Activated T-helper 17 cell treated with anti-CD3 and anti-CD28 coated beads, Interleukin-2, amount 50 U/mL, for 72 hours (primary cell): ENCODE measurements around the gene CLIC5. TPM values are rescaled to one million over a fixed set of nuclear protein-coding genes. Genes with fewer than 3 reads are reported as not detected.

Source experiments
- ATAC-seq: fragments of 150-1000 bp; cut with Tn5 transposase; replicated peaks from 2 replicates; pipeline ENCODE4 v1.10.0; 2021; ENCODE audit warnings: mild to moderate bottlenecking, moderate library complexity
- H3K27ac Mint-ChIP-seq: one replicate; pipeline ENCODE4 v1.8.0; 2022; ENCODE audit warnings: mixed read lengths
- H3K27me3 Mint-ChIP-seq: one replicate; pipeline ENCODE4 v1.8.0; 2022; ENCODE audit warnings: mixed read lengths
- H3K36me3 Mint-ChIP-seq: one replicate; pipeline ENCODE4 v1.8.0; 2022; ENCODE audit warnings: low read depth, mild to moderate bottlenecking, mixed read lengths
- H3K4me1 Mint-ChIP-seq: one replicate; pipeline ENCODE4 v1.8.0; 2022; ENCODE audit warnings: mixed read lengths
- H3K4me3 Mint-ChIP-seq: one replicate; pipeline ENCODE4 v1.8.0; 2022; ENCODE audit warnings: mild to moderate bottlenecking, mixed read lengths
- H3K9me3 Mint-ChIP-seq: one replicate; pipeline ENCODE4 v1.8.0; 2022; ENCODE audit warnings: mixed read lengths
- total RNA-seq, 2 donors: library from RNA; stranded (reverse); gene quantifications; one replicate each; pipeline ENCODE4 v1.2.3, GENCODE V29; 2022

Gene CLIC5
- total RNA-seq, 2 donors from 2014 or later: 10.6 to 10.7 TPM

- Mint-ChIP-seq H3K36me3 (no peaks in the 10 kb centered on the region), H3K27ac (peak overlapping the region; percentile 87), H3K27me3 (no peaks in the 10 kb centered on the region), H3K9me3 (no peaks in the 10 kb centered on the region), H3K4me1 (peaks cover 4% of the 10 kb centered on the region), H3K4me3 (peak overlapping the region; percentile 44)
- ATAC-seq: peak; percentile 94
Observed at GRCh38 chr6:46022106-46022948, 6.7 kb upstream of the CLIC5 start.

- Mint-ChIP-seq H3K4me3 (no peak overlapping the region), H3K27me3 (no peaks in the 10 kb centered on the region), H3K27ac (no peak overlapping the region), H3K9me3 (no peaks in the 10 kb centered on the region), H3K36me3 (no peaks in the 10 kb centered on the region), H3K4me1 (peaks cover 19% of the 10 kb centered on the region)
- ATAC-seq: no peak
Observed at GRCh38 chr6:46017726-46018125, 2.1 kb upstream of the CLIC5 start.

DNA sequence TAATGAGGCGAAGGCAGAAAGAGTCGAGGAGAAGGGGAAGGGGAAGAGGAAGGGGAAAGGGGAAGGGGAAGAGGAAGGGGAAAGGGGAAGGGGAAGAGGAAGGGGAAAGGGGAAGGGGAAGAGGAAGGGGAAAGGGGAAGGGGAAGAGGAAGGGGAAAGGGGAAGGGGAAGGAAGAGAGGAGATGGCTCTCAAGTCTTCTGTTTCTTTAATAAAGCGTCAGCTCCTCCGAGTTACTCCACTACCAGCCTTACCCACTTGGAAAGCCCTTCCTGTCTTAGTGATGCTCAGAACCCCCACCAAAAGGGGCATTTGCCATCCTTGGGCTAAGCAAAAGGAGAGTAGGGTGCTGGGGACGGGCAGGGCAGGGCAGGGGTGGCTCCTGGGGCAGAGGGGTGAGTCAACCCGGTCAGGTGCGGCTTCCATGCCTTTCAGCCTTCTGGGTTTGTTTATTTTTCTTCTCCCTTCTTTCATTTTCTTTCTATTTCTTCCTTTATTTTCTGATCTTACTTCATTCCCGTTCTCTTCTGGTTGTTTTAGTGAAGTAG, 476 bp upstream of the CLIC5 start:
- Mint-ChIP-seq H3K36me3 (no peaks in the 10 kb centered on the region), H3K9me3 (no peaks in the 10 kb centered on the region), H3K4me1 (peaks cover 26% of the 10 kb centered on the region), H3K4me3 (peak overlapping the region; percentile 84), H3K27ac (no peak overlapping the region), H3K27me3 (no peaks in the 10 kb centered on the region)
- ATAC-seq: no peak

DNA sequence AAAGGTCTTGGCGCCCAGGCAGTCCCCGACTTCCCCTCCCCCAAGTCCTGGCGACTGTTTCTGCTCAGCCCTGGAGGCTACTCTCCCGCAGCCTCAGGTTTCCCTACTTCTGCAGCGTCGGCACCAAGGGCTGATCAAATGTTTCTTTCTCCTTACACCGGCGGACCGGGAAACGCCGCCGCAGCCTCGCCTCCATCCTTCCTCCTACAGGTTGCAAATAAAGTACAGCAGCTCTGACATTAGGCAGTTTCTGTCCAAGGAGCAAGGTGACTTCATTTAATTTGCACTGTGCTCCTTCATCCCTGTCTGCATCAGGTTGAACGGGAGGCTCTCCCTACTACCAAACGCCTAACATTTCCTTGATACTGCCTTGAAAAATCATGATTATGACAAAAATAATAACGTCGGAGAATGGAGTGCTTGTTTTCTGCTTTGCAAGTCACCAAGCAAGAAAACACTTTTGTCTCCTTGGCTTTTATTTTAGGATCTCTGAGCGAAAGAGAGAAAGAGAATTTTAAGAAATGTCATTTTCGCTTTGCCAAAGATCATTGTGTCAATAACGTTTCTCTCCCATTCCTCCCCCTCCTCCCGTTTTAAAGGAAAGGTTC, 1.0 kb downstream of the CLIC5 start:
- Mint-ChIP-seq H3K9me3 (no peaks in the 10 kb centered on the region), H3K4me3 (peak overlapping the region; percentile 84), H3K36me3 (no peaks in the 10 kb centered on the region), H3K4me1 (peaks cover 38% of the 10 kb centered on the region), H3K27me3 (no peaks in the 10 kb centered on the region), H3K27ac (peak overlapping the region; percentile 73)
- ATAC-seq: peak; percentile 0

- peak; percentile 25 for ATAC-seq
- H3K4me3 Mint-ChIP-seq: peak overlapping the region; percentile 84
- no peaks in the 10 kb centered on the region for H3K27me3 Mint-ChIP-seq
- H3K36me3 Mint-ChIP-seq: no peaks in the 10 kb centered on the region
- H3K27ac Mint-ChIP-seq: peak overlapping the region; percentile 73
- H3K9me3 Mint-ChIP-seq: no peaks in the 10 kb centered on the region
- peaks cover 38% of the 10 kb centered on the region for H3K4me1 Mint-ChIP-seq
Observed at GRCh38 chr6:46014046-46014445, 1.6 kb downstream of the CLIC5 start.

GRCh38 chr6:46013639-46014038, 2.0 kb downstream of the CLIC5 start:
- H3K27me3 Mint-ChIP-seq: no peaks in the 10 kb centered on the region
- peak overlapping the region; percentile 73 for H3K27ac Mint-ChIP-seq
- peak; percentile 8 for ATAC-seq
- no peaks in the 10 kb centered on the region for H3K9me3 Mint-ChIP-seq
- peak overlapping the region; percentile 84 for H3K4me3 Mint-ChIP-seq
- H3K4me1 Mint-ChIP-seq: peaks cover 38% of the 10 kb centered on the region
- no peaks in the 10 kb centered on the region for H3K36me3 Mint-ChIP-seq

DNA sequence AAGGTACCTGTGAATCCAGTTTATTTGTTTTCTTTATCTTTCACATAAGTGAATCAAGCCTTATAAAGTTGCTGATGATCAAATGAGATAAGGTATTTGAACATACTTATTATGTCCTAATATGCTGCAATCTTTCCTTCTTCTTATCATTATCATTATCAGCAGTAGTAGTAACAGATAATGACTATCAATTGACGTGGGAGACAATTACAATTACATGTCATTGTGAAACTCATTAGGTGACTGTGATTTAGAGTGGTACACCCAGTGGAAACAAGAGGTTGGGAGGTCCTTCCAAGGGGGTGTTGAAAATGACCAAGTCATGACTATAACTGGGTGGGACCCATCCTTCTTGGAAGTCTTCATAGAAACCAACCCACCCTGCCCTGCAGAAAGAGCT, 2.8 kb downstream of the CLIC5 start:
- Mint-ChIP-seq H3K27ac (no peak overlapping the region), H3K4me3 (peak overlapping the region; percentile 84)

DNA sequence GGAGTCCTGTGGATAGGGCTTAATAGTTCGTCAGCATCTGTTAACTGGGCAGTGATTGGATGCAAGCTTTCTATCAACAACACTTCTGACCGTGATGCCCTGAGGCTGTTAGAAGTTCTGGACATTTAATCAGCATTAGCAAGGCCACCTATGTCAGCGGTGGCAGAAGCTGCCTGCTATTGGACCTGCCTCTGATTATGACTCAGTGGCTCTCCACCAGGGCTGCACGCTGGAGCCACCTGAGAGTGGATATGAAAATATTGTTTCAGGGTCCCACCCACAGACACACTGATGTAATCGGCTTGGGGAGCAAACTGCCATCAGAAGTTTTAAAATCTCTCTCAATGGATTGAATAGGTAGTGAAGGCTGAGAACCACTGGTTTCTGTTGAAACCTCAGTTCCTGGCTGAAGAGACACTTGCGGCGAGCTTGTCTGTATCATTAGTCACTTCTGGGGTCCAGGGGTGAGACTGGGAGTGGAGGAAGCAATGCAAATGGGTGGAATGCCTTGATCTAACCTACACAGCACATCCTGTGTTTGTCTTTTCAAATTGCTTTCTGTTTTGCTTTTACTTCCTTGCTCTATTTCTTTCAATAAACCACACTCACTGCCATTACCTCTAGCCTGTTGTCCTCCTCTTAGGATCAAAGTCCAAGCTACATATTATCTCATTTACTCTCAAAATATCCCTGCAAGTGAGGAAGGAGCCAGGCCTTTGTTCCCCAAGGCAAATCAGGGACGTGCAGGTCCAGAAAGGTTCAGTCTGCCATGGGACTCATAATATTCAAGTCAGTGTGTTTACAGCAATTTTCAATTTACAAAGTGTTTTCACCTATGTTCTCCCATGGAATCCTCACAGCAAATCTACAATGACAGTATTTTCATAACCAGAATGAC, 4.2 kb downstream of the CLIC5 start:
- H3K4me1 Mint-ChIP-seq: peaks cover 42% of the 10 kb centered on the region
- peak overlapping the region; percentile 83 for H3K27ac Mint-ChIP-seq

More for the DNA sequence above, 2.8 kb downstream of the CLIC5 start:
- no peaks in the 10 kb centered on the region for H3K36me3 Mint-ChIP-seq
- H3K4me1 Mint-ChIP-seq: peaks cover 38% of the 10 kb centered on the region
- ATAC-seq: no peak
- H3K27me3 Mint-ChIP-seq: no peaks in the 10 kb centered on the region
- no peaks in the 10 kb centered on the region for H3K9me3 Mint-ChIP-seq

DNA sequence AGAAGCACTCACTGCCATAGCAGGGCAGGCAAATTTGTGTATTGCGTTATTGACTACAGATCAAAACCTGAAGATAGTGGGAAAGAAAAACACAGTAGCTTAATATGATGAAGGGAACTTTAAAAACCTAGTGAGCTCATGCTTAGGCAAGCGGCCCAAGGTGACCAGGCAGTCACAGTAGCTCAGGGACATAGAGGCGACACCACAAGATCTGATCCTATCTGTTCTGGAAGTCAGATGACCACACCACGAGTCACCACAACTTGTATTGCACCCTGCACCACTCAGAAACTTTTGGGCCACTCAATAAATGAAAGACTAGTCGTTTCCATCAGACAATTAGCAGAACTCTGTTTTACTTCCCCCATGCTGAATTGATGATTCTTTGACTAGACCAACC, 4.9 kb downstream of the CLIC5 start:
- H3K36me3 Mint-ChIP-seq: no peaks in the 10 kb centered on the region
- peak overlapping the region; percentile 83 for H3K27ac Mint-ChIP-seq
- no peaks in the 10 kb centered on the region for H3K27me3 Mint-ChIP-seq
- peak overlapping the region; percentile 84 for H3K4me3 Mint-ChIP-seq
- ATAC-seq: peak; percentile 29
- H3K4me1 Mint-ChIP-seq: peaks cover 42% of the 10 kb centered on the region
- H3K9me3 Mint-ChIP-seq: no peaks in the 10 kb centered on the region

More for the DNA sequence above, 4.2 kb downstream of the CLIC5 start:
- no peaks in the 10 kb centered on the region for H3K9me3 Mint-ChIP-seq
- ATAC-seq: peak; percentile 86
- H3K27me3 Mint-ChIP-seq: no peaks in the 10 kb centered on the region
- peak overlapping the region; percentile 84 for H3K4me3 Mint-ChIP-seq
- H3K36me3 Mint-ChIP-seq: no peaks in the 10 kb centered on the region

- H3K36me3 Mint-ChIP-seq: no peaks in the 10 kb centered on the region
- H3K4me1 Mint-ChIP-seq: peaks cover 42% of the 10 kb centered on the region
- peak overlapping the region; percentile 84 for H3K4me3 Mint-ChIP-seq
- no peaks in the 10 kb centered on the region for H3K9me3 Mint-ChIP-seq
- no peaks in the 10 kb centered on the region for H3K27me3 Mint-ChIP-seq
- H3K27ac Mint-ChIP-seq: peak overlapping the region; percentile 83
- ATAC-seq: no peak
Observed at GRCh38 chr6:46010270-46010669, 5.4 kb downstream of the CLIC5 start.

- Mint-ChIP-seq H3K4me1 (peaks cover 3% of the 10 kb centered on the region), H3K27ac (no peak overlapping the region), H3K9me3 (no peaks in the 10 kb centered on the region), H3K4me3 (no peak overlapping the region), H3K36me3 (no peaks in the 10 kb centered on the region), H3K27me3 (no peaks in the 10 kb centered on the region)
- no peak for ATAC-seq
Observed at GRCh38 chr6:46002264-46002663, 13.4 kb downstream of the CLIC5 start.

- Mint-ChIP-seq H3K4me3 (no peak overlapping the region), H3K4me1 (no peaks in the 10 kb centered on the region), H3K9me3 (no peaks in the 10 kb centered on the region), H3K27ac (no peak overlapping the region), H3K36me3 (no peaks in the 10 kb centered on the region), H3K27me3 (no peaks in the 10 kb centered on the region)
- ATAC-seq: no peak
Observed at GRCh38 chr6:46000905-46001304, 14.8 kb downstream of the CLIC5 start.

DNA sequence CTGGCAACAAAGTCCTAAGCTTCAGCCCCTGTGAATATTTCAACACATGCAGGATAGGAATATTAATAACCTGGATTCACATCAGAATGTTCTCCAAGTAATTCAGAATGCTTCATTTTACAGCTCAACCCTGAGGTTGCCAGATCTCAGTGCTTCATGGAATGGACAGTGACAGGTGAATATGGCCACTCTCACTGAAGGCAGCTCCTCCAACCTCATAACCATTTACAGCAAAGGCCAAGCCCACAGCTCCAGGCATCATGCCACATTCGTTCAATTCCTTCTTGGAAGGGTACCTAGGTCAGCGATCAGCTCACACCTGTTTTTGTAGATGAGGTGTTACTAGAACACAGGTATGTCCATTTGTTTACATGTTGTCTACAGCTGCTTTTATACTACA, 17.1 kb downstream of the CLIC5 start:
- no peaks in the 10 kb centered on the region for H3K9me3 Mint-ChIP-seq
- H3K36me3 Mint-ChIP-seq: no peaks in the 10 kb centered on the region
- no peaks in the 10 kb centered on the region for H3K27me3 Mint-ChIP-seq
- H3K4me3 Mint-ChIP-seq: no peak overlapping the region
- H3K4me1 Mint-ChIP-seq: no peaks in the 10 kb centered on the region
- no peak overlapping the region for H3K27ac Mint-ChIP-seq
- ATAC-seq: no peak

GRCh38 chr6:45997875-45998506, 17.7 kb downstream of the CLIC5 start:
- Mint-ChIP-seq H3K9me3 (no peaks in the 10 kb centered on the region), H3K27ac (no peak overlapping the region), H3K4me1 (no peaks in the 10 kb centered on the region), H3K4me3 (no peak overlapping the region), H3K27me3 (no peaks in the 10 kb centered on the region), H3K36me3 (no peaks in the 10 kb centered on the region)
- ATAC-seq: no peak
